ENCODE data around the gene OR6V1. TPM values are rescaled to one million over a fixed set of nuclear protein-coding genes. Genes with fewer than 3 reads are reported as not detected.
"Not testable (repeated sequence)": the region's sequence is repeated elsewhere in the genome, so short reads cannot be mapped to it uniquely, and the experiment has no call there.

OR6V1 gene
- polyA plus RNA-seq, 3 donors from 2014 or later, result not detected

- Mint-ChIP-seq H3K36me3 (no peaks in the 10 kb centered on the region), H3K9me3 (no peaks in the 10 kb centered on the region), H3K27me3 (ENCODE audit: low read depth in 3 of 3) (peaks cover 3 to 8% (median 4%) of the 10 kb centered on the region in 3 donors), H3K4me1 (no peaks in the 10 kb centered on the region), H3K27ac (no peak overlapping the region), H3K4me3 (no peak overlapping the region)
- DNase-seq, result no peak
These were observed 1.2 kb upstream of the OR6V1 start for GRCh38 chr7:143050931-143051330.

- no peak overlapping the region for H3K4me3 Mint-ChIP-seq
- DNase-seq, result no peak
- peaks cover 3 to 5% (median 4%) of the 10 kb centered on the region in 3 donors for H3K27me3 Mint-ChIP-seq (ENCODE audit: low read depth in 3 of 3)
- H3K36me3 Mint-ChIP-seq, result no peaks in the 10 kb centered on the region
- no peaks in the 10 kb centered on the region for H3K4me1 Mint-ChIP-seq
- no peaks in the 10 kb centered on the region for H3K9me3 Mint-ChIP-seq
- H3K27ac Mint-ChIP-seq, result no peak overlapping the region
These were observed 2.5 kb downstream of the OR6V1 start for GRCh38 chr7:143054621-143055020.

- Mint-ChIP-seq H3K4me1 (no peaks in the 10 kb centered on the region), H3K27ac (no peak overlapping the region), H3K27me3 (ENCODE audit: low read depth in 3 of 3) (peaks cover 2 to 5% (median 3%) of the 10 kb centered on the region in 3 donors), H3K36me3 (no peaks in the 10 kb centered on the region), H3K4me3 (no peak overlapping the region), H3K9me3 (no peaks in the 10 kb centered on the region)
- DNase-seq, result no peak
These were observed 3.6 kb downstream of the OR6V1 start for GRCh38 chr7:143055754-143056153.

GRCh38 chr7:143063741-143064140 is 11.6 kb downstream of the OR6V1 start:
- no peaks in the 10 kb centered on the region for H3K4me1 Mint-ChIP-seq
- H3K27me3 Mint-ChIP-seq (ENCODE audit: low read depth in 3 of 3), result peaks cover 2 to 8% (median 3%) of the 10 kb centered on the region in 3 donors
- no peak overlapping the region for H3K27ac Mint-ChIP-seq
- DNase-seq, result no peak
- no peak overlapping the region for H3K4me3 Mint-ChIP-seq
- H3K9me3 Mint-ChIP-seq, result peaks cover 0 to 2% (median 0%) of the 10 kb centered on the region in 6 donors
- H3K36me3 Mint-ChIP-seq, result no peaks in the 10 kb centered on the region

- Mint-ChIP-seq H3K9me3 (no peaks in the 10 kb centered on the region), H3K4me3 (no peak overlapping the region), H3K27me3 (ENCODE audit: low read depth in 3 of 3) (peaks cover 1 to 4% (median 3%) of the 10 kb centered on the region in 3 donors), H3K4me1 (no peaks in the 10 kb centered on the region), H3K27ac (no peak overlapping the region), H3K36me3 (no peaks in the 10 kb centered on the region)
- DNase-seq, result no peak
These were observed 16.3 kb downstream of the OR6V1 start for GRCh38 chr7:143068446-143068845.

GRCh38 chr7:143069912-143070500 is 17.9 kb downstream of the OR6V1 start:
- H3K4me3 Mint-ChIP-seq, result no peak overlapping the region

GRCh38 chr7:143073556-143073955 is 21.4 kb downstream of the OR6V1 start:
- Mint-ChIP-seq H3K9me3 (peaks cover 0 to 5% (median 0%) of the 10 kb centered on the region in 6 donors), H3K36me3 (no peaks in the 10 kb centered on the region), H3K27me3 (ENCODE audit: low read depth in 3 of 3) (peaks cover 0 to 11% (median 5%) of the 10 kb centered on the region in 3 donors), H3K4me1 (no peaks in the 10 kb centered on the region), H3K4me3 (no peak overlapping the region), H3K27ac (no peak overlapping the region)
- DNase-seq, result no peak

More at GRCh38 chr7:143069912-143070500, 17.9 kb downstream of the OR6V1 start:
- no peak for DNase-seq
- H3K9me3 Mint-ChIP-seq, result no peaks in the 10 kb centered on the region
- H3K36me3 Mint-ChIP-seq, result no peaks in the 10 kb centered on the region
- H3K27me3 Mint-ChIP-seq (ENCODE audit: low read depth in 3 of 3), result peaks cover 0 to 6% (median 1%) of the 10 kb centered on the region in 3 donors
- H3K27ac Mint-ChIP-seq, result no peak overlapping the region
- no peaks in the 10 kb centered on the region for H3K4me1 Mint-ChIP-seq

GRCh38 chr7:143074141-143074540 is 22.0 kb downstream of the OR6V1 start:
- DNase-seq, result no peak
- Mint-ChIP-seq H3K27me3 (ENCODE audit: low read depth in 3 of 3) (peaks cover 0 to 15% (median 5%) of the 10 kb centered on the region in 3 donors), H3K9me3 (peaks cover 0 to 7% (median 0%) of the 10 kb centered on the region in 6 donors), H3K36me3 (no peaks in the 10 kb centered on the region), H3K4me1 (no peaks in the 10 kb centered on the region), H3K27ac (no peak overlapping the region), H3K4me3 (no peak overlapping the region)

- Mint-ChIP-seq H3K4me1 (no peaks in the 10 kb centered on the region), H3K9me3 (peaks cover 0 to 8% (median 6%) of the 10 kb centered on the region in 6 donors), H3K36me3 (peaks cover 0 to 4% (median 0%) of the 10 kb centered on the region in 3 donors), H3K27me3 (ENCODE audit: low read depth in 3 of 3) (peaks cover 1 to 9% (median 3%) of the 10 kb centered on the region in 3 donors), H3K4me3 (no peak overlapping the region), H3K27ac (no peak overlapping the region)
- no peak for DNase-seq
These were observed 33.0 kb downstream of the OR6V1 start for GRCh38 chr7:143085109-143085508.

- H3K4me3 Mint-ChIP-seq; H3K9me3 Mint-ChIP-seq; H3K27ac Mint-ChIP-seq; DNase-seq; H3K27me3 Mint-ChIP-seq (ENCODE audit: low read depth in 3 of 3); H3K36me3 Mint-ChIP-seq; H3K4me1 Mint-ChIP-seq: not testable (repeated sequence)
These were observed 33.5 kb downstream of the OR6V1 start for GRCh38 chr7:143085610-143086009.

GRCh38 chr7:143088549-143089231 is 36.5 kb downstream of the OR6V1 start:
- not testable (repeated sequence) for H3K4me3 Mint-ChIP-seq; H3K4me1 Mint-ChIP-seq; H3K27me3 Mint-ChIP-seq (ENCODE audit: low read depth in 3 of 3); H3K36me3 Mint-ChIP-seq; DNase-seq; H3K9me3 Mint-ChIP-seq; H3K27ac Mint-ChIP-seq

- H3K9me3 Mint-ChIP-seq, result peaks cover 5 to 36% (median 12%) of the 10 kb centered on the region in 6 donors
- no peak for DNase-seq
- peaks cover 3 to 7% (median 4%) of the 10 kb centered on the region in 3 donors for H3K27me3 Mint-ChIP-seq (ENCODE audit: low read depth in 3 of 3)
- no peaks in the 10 kb centered on the region for H3K4me1 Mint-ChIP-seq
- no peak overlapping the region for H3K4me3 Mint-ChIP-seq
- peaks cover 0 to 3% (median 0%) of the 10 kb centered on the region in 3 donors for H3K36me3 Mint-ChIP-seq
- no peak overlapping the region for H3K27ac Mint-ChIP-seq
These were observed 44.0 kb downstream of the OR6V1 start for GRCh38 chr7:143096146-143096545.

- H3K27me3 Mint-ChIP-seq (ENCODE audit: low read depth in 3 of 3); H3K4me3 Mint-ChIP-seq; H3K4me1 Mint-ChIP-seq; H3K27ac Mint-ChIP-seq; H3K36me3 Mint-ChIP-seq; DNase-seq: not testable (repeated sequence)
- peaks cover 6 to 36% (median 12%) of the 10 kb centered on the region in 6 donors for H3K9me3 Mint-ChIP-seq
These were observed 47.4 kb downstream of the OR6V1 start for GRCh38 chr7:143099579-143099978.
